Measurements from ENCODE around the gene AKT1.

DNA sequence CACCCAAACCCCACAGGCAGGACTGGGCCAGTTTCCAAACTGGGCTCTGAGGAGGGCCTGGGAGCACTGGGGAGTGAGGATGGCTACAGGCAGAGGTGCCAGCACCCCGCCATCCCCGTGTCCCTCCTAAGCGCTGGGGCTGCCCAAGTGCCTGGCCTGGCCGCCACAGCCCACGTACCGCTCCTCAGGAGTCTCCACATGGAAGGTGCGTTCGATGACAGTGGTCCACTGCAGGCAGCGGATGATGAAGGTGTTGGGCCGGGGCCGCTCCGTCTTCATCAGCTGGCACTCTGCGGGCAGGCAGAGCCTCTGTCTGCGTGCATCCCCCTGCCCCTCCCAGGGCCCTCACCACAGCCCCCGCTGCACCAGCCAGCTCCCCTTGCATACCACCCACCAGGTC lies 19.1 kb downstream of the AKT1 start:
- TF ChIP-seq, protein P1, sequence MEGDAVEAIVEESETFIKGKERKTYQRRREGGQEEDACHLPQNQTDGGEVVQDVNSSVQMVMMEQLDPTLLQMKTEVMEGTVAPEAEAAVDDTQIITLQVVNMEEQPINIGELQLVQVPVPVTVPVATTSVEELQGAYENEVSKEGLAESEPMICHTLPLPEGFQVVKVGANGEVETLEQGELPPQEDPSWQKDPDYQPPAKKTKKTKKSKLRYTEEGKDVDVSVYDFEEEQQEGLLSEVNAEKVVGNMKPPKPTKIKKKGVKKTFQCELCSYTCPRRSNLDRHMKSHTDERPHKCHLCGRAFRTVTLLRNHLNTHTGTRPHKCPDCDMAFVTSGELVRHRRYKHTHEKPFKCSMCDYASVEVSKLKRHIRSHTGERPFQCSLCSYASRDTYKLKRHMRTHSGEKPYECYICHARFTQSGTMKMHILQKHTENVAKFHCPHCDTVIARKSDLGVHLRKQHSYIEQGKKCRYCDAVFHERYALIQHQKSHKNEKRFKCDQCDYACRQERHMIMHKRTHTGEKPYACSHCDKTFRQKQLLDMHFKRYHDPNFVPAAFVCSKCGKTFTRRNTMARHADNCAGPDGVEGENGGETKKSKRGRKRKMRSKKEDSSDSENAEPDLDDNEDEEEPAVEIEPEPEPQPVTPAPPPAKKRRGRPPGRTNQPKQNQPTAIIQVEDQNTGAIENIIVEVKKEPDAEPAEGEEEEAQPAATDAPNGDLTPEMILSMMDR (IDR thresholded peaks at IDR 0.05; ENCODE audit: low read length): no peak
- no peak for TF ChIP-seq EZH2 (optimal IDR thresholded peaks at IDR 0.05; ENCODE audit: low read depth, low read length)
